Measurements from ENCODE around the gene MACROD2.

Gene MACROD2

DNA sequence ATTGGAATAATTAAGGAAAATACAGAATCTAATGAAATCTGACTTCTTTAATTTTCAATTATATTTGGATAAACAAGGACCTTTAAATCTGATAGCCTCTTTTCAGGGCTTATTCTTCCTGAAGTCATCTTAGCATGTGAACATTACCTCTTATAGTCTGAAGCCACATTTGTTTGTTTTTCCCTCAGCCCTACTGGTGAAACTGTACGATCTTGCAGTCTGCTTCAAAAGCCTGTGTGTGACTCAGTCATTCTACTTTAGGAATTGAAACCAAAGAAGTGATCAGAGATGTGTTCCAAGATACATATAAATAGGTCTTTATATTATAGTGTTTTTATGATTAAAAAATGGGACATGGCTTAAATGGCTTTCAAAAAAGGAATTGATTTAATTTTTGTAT lies 67.5 kb downstream of the MACROD2 start (continued):
- TF ChIP-seq ZNF513 (tag by site-specific recombination; IDR thresholded peaks at IDR 0.05) (no peak), ZBTB20 (tag by site-specific recombination; IDR thresholded peaks at IDR 0.05) (no peak), ZNF23 (tag by site-specific recombination; IDR thresholded peaks at IDR 0.05; ENCODE audit: borderline replicate concordance) (no peak), ZNF114 (tag by site-specific recombination; IDR thresholded peaks at IDR 0.05) (no peak), ZNF768 (tag by site-specific recombination; IDR thresholded peaks at IDR 0.05) (no peak)

GRCh38 chr20:14064333-14064732 lies 69.0 kb downstream of the MACROD2 start:
- H3K4me3 ChIP-seq (ENCODE audit: low read depth, low read length) = no peak overlapping the region
- TF ChIP-seq ZNF624 (tag by site-specific recombination; IDR thresholded peaks at IDR 0.05) = no peak
- TF ChIP-seq GFI1B (tag by site-specific recombination; IDR thresholded peaks at IDR 0.05) = no peak
- no peak for TF ChIP-seq ZSCAN23 (tag by site-specific recombination; IDR thresholded peaks at IDR 0.05)
- no peak for TF ChIP-seq ZNF202 (tag by site-specific recombination; IDR thresholded peaks at IDR 0.05; ENCODE audit: borderline replicate concordance)
- TF ChIP-seq ZBTB21 (tag by site-specific recombination; IDR thresholded peaks at IDR 0.05) = no peak
- TF ChIP-seq PBX3 (CRISPR knock-in tag; IDR thresholded peaks at IDR 0.05) = no peak
- TF ChIP-seq, protein P1, sequence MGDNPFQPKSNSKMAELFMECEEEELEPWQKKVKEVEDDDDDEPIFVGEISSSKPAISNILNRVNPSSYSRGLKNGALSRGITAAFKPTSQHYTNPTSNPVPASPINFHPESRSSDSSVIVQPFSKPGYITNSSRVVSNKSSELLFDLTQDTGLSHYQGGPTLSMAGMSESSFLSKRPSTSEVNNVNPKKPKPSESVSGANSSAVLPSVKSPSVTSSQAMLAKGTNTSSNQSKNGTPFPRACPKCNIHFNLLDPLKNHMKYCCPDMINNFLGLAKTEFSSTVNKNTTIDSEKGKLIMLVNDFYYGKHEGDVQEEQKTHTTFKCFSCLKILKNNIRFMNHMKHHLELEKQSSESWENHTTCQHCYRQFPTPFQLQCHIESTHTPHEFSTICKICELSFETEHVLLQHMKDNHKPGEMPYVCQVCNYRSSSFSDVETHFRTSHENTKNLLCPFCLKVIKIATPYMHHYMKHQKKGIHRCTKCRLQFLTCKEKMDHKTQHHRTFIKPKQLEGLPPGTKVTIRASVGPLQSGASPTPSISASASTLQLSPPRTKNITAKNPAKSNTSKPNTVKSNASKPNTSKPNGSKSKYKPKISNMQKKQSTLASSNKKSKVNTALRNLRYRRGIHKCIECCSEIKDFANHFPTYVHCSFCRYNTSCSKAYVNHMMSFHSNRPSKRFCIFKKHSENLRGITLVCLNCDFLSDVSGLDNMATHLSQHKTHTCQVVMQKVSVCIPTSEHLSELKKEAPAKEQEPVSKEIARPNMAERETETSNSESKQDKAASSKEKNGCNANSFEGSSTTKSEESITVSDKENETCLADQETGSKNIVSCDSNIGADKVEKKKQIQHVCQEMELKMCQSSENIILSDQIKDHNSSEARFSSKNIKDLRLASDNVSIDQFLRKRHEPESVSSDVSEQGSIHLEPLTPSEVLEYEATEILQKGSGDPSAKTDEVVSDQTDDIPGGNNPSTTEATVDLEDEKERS (tag by site-specific recombination; IDR thresholded peaks at IDR 0.05) = no peak
- TF ChIP-seq ZNF623 (tag by site-specific recombination; IDR thresholded peaks at IDR 0.05) = no peak
- TF ChIP-seq BCL11B (tag by site-specific recombination; IDR thresholded peaks at IDR 0.05; ENCODE audit: low read depth) = no peak
- no peak for TF ChIP-seq ZNF311 (tag by site-specific recombination; IDR thresholded peaks at IDR 0.05; ENCODE audit: borderline replicate concordance)
- TF ChIP-seq ZBTB20 (tag by site-specific recombination; IDR thresholded peaks at IDR 0.05) = no peak
- TF ChIP-seq ZNF175 (tag by site-specific recombination; IDR thresholded peaks at IDR 0.05) = no peak
- TF ChIP-seq ZNF140 (tag by site-specific recombination; IDR thresholded peaks at IDR 0.05) = no peak
- no peak for TF ChIP-seq ZBTB17 (tag by site-specific recombination; IDR thresholded peaks at IDR 0.05)
- no peak for TF ChIP-seq ZBTB7A (tag by site-specific recombination; IDR thresholded peaks at IDR 0.05; ENCODE audit: low read depth)
- CTCF ChIA-PET = interaction anchor here (0.6 to 0.9 kb wide), 2 partner anchors 244 to 636 kb away, joined by 3 to 5 read pairs; no protein-coding TSS in a partner anchor
- H3K27ac ChIP-seq (ENCODE audit: extremely low read depth, low read depth, low read length) = no peak overlapping the region
- H3K9me3 ChIP-seq (ENCODE audit: control insufficient read depth, insufficient read depth, low read depth, low read length) = no peaks in the 10 kb centered on the region
- H3K4me1 ChIP-seq (ENCODE audit: control insufficient read depth, insufficient read depth, low read length) = no peaks in the 10 kb centered on the region
- POLR2A ChIA-PET = no interaction called here
- H3K36me3 ChIP-seq (ENCODE audit: control insufficient read depth in 2 of 2, insufficient read depth in 1 of 2, low read length in 2 of 2) = no peaks in the 10 kb centered on the region

DNA sequence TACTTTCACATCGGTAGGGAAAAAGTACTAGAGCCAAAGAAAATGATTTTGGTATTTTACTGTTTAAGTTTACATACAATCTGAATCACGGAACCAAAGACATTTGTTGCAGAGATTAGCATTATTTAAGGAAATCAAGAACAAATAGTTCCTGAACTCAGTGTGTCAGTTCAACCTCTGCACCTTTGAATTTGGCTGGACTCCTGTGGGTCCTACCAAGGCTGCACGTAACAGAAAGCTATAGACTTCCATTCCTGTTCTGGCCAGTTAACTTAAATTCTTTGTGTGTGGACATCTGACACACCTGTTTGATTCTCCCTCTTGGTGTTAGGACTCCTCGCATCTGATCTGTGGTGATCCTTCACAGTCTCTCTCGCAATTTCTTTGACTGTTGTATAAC lies 69.6 kb downstream of the MACROD2 start:
- Histone ChIP-seq H3K36me3 (ENCODE audit: control insufficient read depth in 2 of 2, insufficient read depth in 1 of 2, low read length in 2 of 2) (no peaks in the 10 kb centered on the region), H3K9me3 (ENCODE audit: control insufficient read depth, insufficient read depth, low read depth, low read length) (no peaks in the 10 kb centered on the region), H3K27ac (ENCODE audit: extremely low read depth, low read depth, low read length) (no peak overlapping the region), H3K4me1 (ENCODE audit: control insufficient read depth, insufficient read depth, low read length) (no peaks in the 10 kb centered on the region), H3K4me3 (ENCODE audit: low read depth, low read length) (no peak overlapping the region)
- no peak for TF ChIP-seq ZSCAN18 (tag by site-specific recombination; IDR thresholded peaks at IDR 0.05)
- ChIA-PET POLR2A (no interaction called here), CTCF (interaction anchor here (0.6 to 1.1 kb wide), 4 partner anchors 10 to 635 kb away, joined by 3 to 5 read pairs (median 3); no protein-coding TSS in a partner anchor)
